NCI-H187 (cell line): ENCODE results near the gene STMN1.
A peak's percentile ranks its signal among the peaks of the same experiment; 100 is the strongest.

ENCODE experiments used
- DNase-seq, 2 experiments: peaks; one replicate each; lab custom pipeline; 2025; lab: John Stamatoyannopoulos, UW

STMN1 gene

DNA sequence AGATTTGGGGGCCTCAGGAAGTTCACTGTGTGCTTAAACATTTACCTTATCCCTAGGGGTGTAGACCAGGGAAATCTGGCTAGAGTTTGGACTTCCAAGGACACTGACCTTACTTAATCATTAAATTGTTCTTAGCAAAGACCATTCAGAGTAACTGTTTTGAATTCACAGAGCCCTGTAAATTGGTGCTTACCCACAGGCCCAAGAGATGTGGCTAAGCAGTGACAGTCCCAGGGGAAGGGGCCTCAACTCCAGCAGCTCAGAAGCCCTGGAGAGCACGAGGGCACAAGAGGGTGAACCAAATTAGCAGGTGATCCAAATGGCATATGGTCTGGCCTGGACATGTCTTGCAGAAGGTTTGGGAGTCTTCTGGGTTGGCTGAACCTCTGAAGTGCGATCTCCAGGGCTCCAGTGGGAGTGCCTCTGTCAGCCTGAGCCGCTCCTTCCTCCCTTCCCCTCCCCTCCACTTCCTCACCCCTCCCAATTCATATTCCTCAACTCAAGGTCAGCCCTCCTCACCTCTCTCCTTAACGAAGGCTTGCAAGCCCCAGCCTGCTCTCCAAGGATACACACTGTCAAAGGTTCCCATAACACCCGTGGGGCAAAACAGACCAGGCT, 35.0 kb downstream of the STMN1 start:
- DNase-seq: no peak

DNA sequence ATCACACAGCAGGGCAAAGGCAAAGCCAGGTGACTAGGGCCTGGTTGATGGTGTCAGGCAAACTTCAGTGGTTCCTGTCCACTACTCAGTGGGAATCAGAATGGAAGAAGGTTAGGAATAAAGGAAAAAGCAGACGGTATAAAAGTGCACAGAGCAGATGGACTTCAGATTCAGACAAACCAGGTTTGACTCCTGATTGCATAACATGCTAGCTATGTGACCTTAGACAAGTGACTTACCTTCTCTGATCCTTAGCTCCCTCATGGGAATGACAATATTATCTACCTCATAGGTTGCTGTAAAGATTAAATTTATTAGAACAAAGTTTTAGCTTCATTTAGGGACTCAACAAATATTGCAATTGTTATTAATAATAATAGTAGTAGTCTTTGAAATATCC, 35.6 kb downstream of the STMN1 start:
- no peak for DNase-seq

DNA sequence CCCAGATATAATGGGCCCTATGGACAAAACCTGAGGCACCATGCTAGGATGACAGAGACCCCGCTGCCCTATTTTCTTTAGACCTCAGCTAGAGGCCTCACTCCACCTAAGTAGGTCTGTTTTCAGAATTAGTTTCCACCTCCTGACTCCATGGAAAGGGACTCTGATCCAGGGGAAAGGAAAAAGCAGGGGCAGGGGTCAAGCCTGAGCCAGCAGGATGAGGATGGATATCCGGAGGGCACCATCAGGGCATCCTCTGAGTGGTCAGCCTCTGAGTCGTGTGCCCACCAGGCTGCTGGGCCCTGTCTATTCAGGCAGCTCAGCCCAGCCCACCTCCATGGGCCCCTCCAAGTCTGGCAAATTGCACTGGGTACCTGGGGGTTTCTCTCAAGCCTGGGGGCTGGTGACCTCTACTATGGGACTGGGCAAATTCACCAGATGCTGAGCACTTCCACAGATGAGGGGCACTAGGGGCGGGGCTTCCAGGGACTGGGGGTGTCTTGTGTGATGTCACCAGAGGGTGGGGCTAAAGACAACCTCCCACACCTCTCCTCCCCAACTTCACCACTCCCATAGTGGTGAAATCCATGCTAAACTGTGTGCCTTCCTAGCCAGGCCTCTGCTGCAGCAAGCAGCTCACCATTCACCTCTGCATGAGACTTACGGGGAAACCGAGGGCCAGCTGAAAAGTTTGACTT, 36.2 kb downstream of the STMN1 start:
- no peak for DNase-seq

DNA sequence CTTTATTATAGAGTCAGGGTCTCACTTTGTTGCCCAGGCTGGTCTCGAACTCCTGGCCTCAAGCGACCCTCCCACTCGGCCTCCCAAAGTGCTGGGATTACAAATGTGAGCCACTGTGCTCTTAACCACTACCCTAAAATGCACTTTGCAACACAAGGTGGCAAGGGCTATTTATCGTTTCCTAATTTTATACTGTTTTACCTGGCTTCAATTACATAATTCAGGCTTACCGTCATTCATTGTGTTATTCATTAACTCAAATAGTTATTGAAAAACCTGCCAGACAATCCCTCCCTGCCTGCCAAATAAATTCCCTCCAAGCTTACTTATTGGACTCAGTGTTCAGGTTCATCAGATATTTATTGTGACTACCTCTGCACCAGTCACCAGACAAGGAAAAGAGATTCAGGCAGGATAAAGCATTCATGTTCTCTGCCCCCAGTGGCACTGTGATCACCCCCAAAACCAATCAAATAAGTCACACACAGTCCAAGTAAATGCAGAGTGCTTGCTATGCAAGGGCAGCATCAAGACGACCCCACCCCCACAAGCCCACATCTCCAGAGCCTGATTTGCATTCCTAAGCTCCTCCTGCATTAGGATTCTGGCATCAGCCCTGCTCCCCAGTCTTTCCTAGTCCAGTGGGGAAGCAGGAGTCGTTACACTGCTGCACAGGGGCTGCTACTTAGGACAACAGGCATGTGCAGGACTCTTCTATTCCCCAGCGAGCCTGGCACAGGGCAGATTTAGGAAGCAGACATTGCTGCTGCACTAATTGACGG, 38.8 kb downstream of the STMN1 start:
- DNase-seq: no peak

DNA sequence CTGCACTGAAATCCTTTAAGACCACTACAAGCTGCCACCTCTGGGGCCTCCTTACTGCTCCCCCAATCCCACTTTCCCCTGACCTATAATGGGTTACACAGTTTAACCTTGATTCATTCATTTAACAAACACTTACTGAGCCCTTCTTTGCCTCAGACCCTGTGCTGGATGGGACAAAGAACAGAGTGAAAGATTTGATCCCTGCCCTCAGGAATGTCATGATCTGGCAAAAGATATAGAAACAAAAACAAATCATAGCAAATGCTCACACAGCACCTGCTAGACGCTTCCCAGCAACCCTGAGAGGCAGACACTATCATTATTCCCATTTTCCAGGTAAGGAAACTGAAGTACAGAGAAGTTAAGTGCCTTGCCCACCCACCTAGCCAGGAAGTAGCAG, 39.9 kb downstream of the STMN1 start:
- DNase-seq: no peak

DNA sequence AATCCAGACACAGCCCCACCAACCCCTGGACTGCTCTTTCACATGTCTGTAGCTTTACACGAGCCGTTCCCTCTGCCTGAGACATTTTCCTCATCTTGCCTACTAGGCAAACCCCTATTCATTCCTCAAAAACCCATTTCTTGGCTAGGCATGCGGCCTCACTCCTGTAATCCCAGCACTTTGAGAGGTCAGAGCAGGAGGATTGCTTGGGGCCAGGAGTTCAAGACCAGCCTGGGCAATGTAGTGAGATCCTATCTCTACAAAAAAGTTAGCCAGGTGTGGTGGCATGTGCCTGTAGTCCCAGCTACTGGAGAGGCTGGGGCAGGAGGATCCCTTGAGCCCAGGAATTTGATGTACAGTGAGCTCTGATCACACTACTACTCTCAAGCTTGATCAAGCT, 41.8 kb downstream of the STMN1 start:
- no peak for DNase-seq

DNA sequence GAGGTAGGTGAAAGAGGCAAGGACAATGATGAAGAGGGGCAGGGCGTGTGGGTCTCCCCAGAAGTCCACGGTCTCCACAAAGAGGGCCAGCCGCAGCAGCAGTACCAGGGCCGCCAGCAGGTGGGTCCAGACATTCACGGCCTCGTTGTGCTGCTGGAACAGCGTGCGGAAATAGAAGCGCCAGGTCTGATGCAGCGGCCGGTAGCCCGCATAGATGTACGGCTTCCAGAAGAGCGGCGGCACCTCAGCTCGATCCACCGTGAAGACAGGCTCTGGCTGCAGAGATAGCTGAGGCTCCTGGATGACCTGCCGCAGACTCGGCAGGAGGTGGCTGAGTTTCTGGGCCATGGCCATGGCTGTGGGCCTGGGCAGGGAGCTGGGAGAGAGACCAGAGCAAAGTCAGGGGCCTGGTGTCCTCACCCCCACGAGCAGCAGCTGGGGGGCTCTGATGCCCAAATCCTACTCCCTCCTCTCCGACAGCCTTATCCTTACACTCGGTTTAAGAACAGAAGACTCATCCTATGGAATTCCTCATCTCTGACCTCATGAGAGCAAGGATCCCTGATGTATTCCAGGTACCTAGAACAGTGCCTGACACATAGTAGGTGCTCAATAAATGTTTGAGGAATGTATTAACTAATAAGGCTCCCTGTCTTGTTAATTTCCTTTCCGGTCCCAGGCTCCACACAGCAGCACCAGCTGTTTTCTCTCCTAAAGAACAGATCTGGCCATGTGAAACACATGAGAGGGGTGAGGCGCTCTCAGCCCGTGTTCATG, 42.5 kb downstream of the STMN1 start:
- no peak for DNase-seq

DNA sequence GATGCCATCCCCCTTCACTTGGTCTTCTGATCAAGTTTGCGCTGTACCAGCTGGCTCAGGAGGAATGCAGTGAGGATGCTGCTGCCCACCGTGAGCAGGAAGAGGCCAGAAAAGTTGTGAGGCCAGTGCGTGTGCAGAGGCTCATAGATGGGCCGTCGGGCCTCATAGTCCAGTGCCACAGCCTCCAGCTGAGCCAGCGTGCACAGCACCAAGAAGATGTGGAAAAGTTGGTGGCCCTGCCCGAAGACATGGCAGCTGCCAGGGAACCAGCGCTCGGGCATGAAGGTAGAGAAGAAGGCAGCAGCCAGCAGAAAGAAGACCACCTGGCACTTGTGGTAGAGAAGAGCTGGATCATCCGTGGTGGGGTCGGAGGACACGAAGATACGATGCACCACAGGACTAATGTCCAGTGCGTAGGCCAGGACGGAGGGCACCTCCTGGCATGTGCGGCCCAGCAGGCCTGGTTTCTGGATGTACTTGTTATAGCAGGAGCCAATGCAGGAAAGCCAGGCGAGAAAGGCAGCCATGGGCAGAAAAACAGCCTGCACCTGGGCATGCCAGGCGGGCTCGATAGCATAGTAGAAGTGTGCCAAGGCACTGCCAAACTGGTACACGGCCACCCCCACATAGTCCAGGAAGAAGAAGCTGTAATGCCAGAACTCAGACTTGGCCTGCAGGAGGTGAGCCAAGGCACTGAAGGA, 43.3 kb downstream of the STMN1 start:
- no peak for DNase-seq

DNA sequence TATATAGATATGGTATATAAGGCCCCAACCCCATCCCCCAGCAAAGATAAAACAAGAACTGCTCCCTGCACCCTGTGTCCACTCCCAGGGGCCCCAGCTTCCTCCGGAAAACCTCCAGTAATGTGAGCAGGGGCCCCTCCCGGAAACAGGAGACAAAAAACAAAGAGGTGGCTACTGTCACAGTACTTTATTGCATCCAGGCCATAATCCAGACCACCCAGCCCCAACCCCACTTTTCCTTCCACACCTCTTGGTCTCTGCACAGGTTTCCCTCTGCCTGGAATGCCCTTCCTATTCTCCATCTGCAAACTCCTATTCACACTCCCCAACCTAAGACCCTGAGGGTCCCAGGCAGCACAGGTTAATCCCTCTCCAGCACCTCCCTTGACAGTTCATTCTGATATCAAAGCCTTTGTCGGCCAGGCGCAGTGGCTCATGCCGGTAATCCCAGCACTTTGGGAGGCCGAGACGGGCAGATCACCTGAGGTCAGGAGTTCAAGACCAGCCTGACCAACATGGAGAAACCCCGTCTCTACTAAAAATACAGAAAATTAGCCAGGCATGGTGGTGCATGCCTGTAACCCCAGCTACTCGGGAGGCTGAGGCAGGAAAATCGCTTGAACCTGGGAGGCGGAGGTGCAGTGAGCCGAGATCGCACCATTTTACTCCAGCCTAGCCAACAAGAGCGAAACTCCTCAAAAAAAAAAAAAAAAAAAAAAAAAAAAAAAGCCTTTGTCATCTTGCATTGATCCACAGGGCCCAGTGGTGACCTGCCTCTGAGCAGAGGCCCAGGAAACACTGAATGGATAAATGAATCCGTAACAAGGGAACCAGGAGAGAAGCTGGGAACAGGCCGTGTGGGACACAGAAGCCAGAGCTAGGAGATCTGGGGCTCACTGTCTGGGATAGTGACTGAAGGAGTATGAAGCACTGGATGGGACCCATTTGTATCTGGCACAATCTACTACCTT, 44.6 kb downstream of the STMN1 start:
- no peak for DNase-seq

DNA sequence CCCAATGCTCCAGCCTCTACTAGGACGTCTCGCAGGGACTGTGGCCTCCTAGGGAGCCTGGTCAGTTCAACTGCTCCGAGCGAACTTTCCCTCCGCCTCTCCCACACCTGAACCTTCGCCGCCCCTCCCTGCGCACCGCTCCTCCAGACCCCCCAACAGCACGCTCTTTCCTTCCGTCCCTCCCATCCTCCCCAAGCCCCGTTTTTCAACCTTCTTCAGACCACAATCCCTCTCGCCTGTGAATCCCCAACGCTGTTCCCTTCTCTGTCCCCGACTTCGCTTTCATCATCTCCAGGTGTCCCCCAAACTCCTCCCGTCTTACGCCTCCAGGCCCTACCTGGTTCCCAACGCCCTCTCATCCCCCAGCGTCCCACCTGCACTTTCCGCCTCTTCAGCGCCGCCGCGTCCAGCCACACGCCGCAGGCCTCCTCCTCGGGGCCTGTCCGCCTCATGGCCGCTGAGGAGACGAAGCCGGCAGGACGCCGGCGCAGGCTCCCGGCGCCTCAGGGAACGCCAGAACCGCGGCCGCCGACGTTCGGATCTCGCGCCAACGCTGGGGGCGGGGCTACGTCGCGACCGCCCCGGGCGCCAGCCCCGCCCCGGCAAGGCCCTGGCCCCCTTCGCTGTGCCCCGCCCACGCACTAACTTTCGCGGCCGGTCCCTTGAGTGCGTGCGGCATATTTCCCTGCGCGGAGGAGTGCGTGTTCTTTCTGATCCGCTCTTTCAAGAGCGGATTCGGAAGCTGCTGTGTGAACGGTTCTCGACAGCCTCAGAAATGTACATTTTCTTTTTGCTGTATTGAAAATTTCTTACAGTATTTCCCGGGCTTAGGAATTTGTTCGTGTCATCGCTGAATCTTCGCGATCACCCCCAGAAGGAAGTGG, 47.1 kb downstream of the STMN1 start, which contains the start of gene AUNIP:
Gene AUNIP (minus strand): TSS at position 552 of the 884 bp plus-strand sequence. CDS start 100 bp downstream, at position 452.
- peak; percentile 60 to 70 for DNase-seq

DNA sequence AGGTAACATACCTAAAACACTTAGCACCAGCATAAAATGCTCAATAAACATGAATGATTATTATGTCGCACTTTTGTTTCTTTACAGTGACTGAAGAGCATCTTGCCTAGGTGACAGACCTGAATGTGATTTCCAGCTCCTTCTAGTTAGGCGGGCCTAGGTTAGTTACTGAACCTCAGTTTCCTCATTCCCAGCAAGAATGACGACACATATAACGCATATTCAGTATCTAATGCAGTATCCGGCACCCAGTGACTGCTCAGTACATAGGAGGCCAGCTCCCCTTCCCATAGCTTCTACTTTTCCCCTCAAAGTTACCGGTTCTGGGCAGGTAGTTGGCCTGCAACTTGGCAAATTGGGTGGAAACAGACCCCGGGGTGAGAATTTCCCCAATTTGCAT, 47.7 kb downstream of the STMN1 start:
- no peak for DNase-seq

DNA sequence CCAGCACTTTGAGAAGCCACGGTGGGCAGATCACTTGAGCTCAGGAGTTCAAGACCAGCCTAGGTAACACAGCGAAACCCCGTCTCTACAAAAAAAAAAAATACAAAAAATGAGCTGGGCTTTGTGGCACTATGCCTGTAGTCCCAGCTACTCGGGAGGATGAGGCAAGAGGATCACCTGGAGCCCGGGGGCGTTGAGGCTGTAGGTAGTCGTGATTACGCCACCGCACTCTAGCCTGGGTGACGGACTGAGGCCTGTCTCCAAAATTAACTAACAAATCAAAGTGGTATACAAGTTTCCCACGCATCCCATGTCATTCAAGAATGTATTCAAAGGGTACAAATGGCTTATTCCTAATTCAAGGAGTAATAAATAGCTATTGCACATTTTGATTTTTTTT, 49.4 kb downstream of the STMN1 start:
- DNase-seq: no peak

DNA sequence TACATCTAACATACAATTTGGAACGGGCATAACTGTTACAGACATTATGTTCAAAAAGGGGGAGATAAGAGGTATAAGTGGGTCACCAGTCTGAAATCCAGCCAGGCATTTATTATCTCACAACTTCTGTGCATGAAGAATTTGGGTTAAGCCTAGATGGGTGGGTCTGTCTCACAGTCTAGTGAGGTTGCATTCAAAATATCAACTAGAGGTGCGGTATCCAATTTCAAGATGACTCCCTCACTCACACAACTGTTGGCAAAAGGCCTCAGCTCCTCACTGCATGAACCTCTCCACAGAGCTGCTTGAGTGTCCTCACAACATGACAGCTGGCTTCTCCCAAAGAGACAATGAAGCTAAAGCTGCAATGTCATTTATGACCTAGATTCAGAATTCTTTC, 51.7 kb downstream of the STMN1 start:
- DNase-seq: no peak
